ENCODE measurements around the gene CCDC24. TPM values are rescaled to one million over a fixed set of nuclear protein-coding genes. Genes with fewer than 3 reads are reported as not detected.
A peak's percentile ranks its signal among the peaks of the same experiment; 100 is the strongest.

Gene CCDC24
- total and polyA plus RNA-seq, 5 donors, result 1.2 to 2.8 (median 2.3) TPM

DNA sequence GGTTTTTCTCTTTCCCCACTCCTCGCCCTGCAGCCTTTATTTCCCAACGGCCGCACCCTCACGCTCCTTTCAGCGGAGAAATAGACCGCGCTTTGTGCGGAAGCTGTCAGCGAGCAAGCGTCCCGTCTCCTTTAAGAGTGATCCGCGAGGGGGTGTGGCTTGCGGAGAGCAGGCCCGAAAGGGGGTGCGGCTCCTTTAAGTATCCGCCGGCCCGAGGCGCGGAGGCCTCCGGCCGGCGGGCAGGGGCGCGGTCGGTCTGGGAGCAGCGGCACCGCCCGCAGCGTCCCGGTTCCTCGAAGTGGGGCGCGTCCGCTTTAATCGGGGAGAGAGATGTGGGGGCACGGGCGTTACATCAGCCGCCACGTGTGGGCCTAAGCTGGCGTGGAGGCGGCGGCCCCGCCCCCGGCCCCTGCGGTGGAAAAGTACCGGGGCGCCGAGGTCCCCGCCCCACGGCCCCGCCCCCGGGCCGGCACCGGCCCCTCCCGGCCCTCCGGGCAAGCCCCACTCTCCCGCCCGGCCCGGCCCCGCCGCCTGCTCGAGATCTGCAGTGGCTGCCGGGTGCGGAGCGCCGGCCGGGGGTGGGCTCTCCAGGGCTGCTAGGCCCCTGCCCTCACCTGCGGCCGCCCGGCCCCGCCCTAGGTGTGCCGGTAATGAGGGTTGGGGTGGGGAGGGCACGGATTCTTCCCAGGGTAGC is 38.7 kb downstream of the CCDC24 start:
- Histone ChIP-seq H3K9me3 (ENCODE audit: control insufficient read depth, low read length) (no peaks in the 10 kb centered on the region), H3K27me3 (ENCODE audit: control insufficient read depth, insufficient read depth) (no peaks in the 10 kb centered on the region), H3K4me1 (ENCODE audit: control insufficient read depth, insufficient read depth, low read length) (peaks cover 1% of the 10 kb centered on the region), H3K4me3 (ENCODE audit: low read length) (peak overlapping the region; percentile 74), H3K27ac (ENCODE audit: low read length) (peak overlapping the region; percentile 41)
- intact Hi-C loops (cut with DNase I), result loop anchor here in 2 of 4 donors (5.0 to 10.0 kb wide), 2 partner anchors 33 to 265 kb away; no protein-coding TSS in a partner anchor
- ATAC-seq (peak; percentile 91 to 93), DNase-seq (peak; percentile 92 to 96 (median 94))
- WGBS, result under 1% methylated on average over 75 of the region's 75 CpGs

DNA sequence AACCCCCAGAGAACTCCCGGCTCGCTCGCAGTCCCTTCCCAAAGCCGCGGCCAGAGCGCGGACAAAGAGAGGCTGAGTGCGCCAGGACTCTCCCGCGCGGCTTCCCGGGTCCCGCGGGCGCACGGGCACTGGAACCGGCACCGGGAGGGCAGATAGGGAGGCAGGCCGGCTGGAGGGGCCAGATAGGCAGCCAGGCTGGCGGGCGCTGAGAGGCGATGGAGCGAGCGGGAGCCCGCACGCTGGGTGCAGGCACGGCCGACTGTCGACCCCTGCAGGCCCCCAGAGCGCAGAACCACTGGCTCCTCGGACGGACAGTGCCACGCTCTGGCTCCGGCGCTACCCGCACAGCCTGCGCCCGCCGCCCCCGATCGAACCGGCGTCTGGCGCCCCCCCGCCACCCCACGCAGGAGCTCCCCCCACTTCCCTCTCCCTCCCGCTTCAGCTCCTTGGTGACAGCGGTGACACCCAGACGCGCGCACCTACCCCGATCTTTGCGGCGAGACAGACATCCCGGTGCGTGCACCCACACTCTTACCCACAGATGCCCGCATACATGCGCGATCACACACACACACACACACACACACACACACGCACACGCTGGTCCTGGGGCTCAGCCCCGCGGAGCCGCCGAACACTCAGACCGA is 39.3 kb downstream of the CCDC24 start:
- Histone ChIP-seq H3K27me3 (ENCODE audit: control insufficient read depth, insufficient read depth) (no peaks in the 10 kb centered on the region), H3K9me3 (ENCODE audit: control insufficient read depth, low read length) (no peaks in the 10 kb centered on the region), H3K4me1 (ENCODE audit: control insufficient read depth, insufficient read depth, low read length) (peaks cover 4% of the 10 kb centered on the region), H3K27ac (ENCODE audit: low read length) (peak overlapping the region; percentile 37), H3K4me3 (ENCODE audit: low read length) (peak overlapping the region; percentile 74)
- ATAC-seq (peak; percentile 51 to 55), DNase-seq (peak; percentile 43 to 82 (median 77))
- intact Hi-C loops (cut with DNase I), result loop anchor here in 2 of 4 donors (5.0 to 10.0 kb wide), 2 partner anchors 33 to 266 kb away; no protein-coding TSS in a partner anchor
- under 1% methylated on average over 66 of the region's 66 CpGs for WGBS

- Histone ChIP-seq H3K4me3 (ENCODE audit: low read length) (peak within 1 kb of the TSS; percentile 74), H3K4me1 (ENCODE audit: control insufficient read depth, insufficient read depth, low read length) (peaks cover 8% of the 10 kb centered on the region), H3K27me3 (ENCODE audit: control insufficient read depth, insufficient read depth) (no peaks in the 10 kb centered on the region), H3K9me3 (ENCODE audit: control insufficient read depth, low read length) (no peaks in the 10 kb centered on the region), H3K27ac (ENCODE audit: low read length) (peak within 1 kb of the TSS; percentile 37)
- ATAC-seq, result peak; percentile 13 to 16
- intact Hi-C loops (cut with DNase I), result loop anchor here in 2 of 4 donors (5.0 to 10.0 kb wide), 2 partner anchors 34 to 267 kb away; no protein-coding TSS in a partner anchor
- peak; percentile 69 to 84 (median 84) for DNase-seq
- 18% methylated on average over 40 of the region's 40 CpGs for WGBS
Observed at GRCh38 chr1:44031252-44032169, 40.1 kb downstream of the CCDC24 start, which contains the start of gene SLC6A9. Gene SLC6A9, minus strand, starts transcription at chr1:44031462. Its CDS starts 7,185 bp downstream, at chr1:44024277.

DNA sequence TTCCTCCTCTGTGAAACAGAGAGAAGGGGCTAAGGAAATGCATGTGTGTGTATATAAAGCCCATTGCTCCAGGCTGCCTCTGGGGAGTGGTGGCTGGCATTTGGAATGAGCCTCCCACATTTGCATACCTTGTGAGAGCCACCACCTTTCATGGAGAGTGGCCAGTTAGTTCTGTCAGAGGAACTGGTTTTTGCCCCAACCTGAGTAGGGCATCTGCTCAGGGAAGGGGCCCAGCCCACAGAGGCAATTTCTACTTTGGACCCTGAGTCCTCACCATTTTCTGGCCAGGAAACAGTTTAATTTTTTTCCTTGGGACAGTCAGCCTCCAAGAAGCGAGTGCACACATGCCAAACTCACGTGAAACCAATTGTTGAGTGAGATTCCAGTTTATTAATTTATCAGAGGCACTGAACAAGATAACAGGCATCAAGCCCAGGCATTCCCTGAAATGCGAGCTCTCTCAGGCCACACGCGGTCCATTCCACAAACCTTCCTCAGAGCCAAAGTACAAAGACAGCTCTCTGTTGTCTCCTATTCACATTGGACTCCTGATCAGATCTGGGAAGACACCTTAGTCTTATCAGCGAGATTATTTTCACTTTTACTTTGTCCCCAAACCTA is 40.9 kb downstream of the CCDC24 start:
- peaks cover 9% of the 10 kb centered on the region for H3K4me1 ChIP-seq (ENCODE audit: control insufficient read depth, insufficient read depth, low read length)
- 50% methylated on average over 6 of the region's 6 CpGs for WGBS
- ATAC-seq (no peak), DNase-seq (no peak)
- H3K4me3 ChIP-seq (ENCODE audit: low read length), result no peak overlapping the region
- H3K27ac ChIP-seq (ENCODE audit: low read length), result no peak overlapping the region
- no peaks in the 10 kb centered on the region for H3K27me3 ChIP-seq (ENCODE audit: control insufficient read depth, insufficient read depth)
- H3K9me3 ChIP-seq (ENCODE audit: control insufficient read depth, low read length), result no peaks in the 10 kb centered on the region
- intact Hi-C loops (cut with DNase I), result loop anchor here in 2 of 4 donors (5.0 to 10.0 kb wide), 2 partner anchors 35 to 267 kb away; no protein-coding TSS in a partner anchor

GRCh38 chr1:44033041-44033575 is 41.7 kb downstream of the CCDC24 start:
- no peak for DNase-seq
- H3K4me1 ChIP-seq (ENCODE audit: control insufficient read depth, insufficient read depth, low read length), result peaks cover 9% of the 10 kb centered on the region
- H3K27ac ChIP-seq (ENCODE audit: low read length), result no peak overlapping the region
- no peak overlapping the region for H3K4me3 ChIP-seq (ENCODE audit: low read length)
- 80% methylated on average over 8 of the region's 8 CpGs for WGBS
- H3K9me3 ChIP-seq (ENCODE audit: control insufficient read depth, low read length), result no peaks in the 10 kb centered on the region
- no peaks in the 10 kb centered on the region for H3K27me3 ChIP-seq (ENCODE audit: control insufficient read depth, insufficient read depth)
- no peak for ATAC-seq
- intact Hi-C loops (cut with DNase I), result loop anchor here in 2 of 4 donors (5.0 to 10.0 kb wide), 2 partner anchors 36 to 268 kb away; no protein-coding TSS in a partner anchor

DNA sequence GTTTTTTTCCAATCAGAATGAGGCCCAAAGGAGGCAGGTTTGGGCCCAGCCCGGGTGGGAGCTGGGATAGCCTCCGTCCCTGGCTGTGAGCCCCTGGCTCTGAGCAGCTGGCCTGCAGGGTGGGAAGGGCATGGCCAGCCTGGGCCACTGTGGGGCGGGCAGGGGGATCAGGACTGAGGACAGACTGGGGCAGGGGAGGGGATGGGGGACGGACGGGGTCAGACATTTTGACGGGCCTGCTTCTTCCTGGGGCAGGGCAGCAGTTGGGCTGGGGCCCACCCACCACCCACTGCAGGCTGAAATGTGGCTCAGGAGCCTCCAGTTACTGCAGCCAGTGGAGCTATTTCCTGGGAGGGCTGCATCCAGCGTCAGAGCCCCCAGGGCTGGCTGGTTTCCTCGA is 42.4 kb downstream of the CCDC24 start:
- intact Hi-C loops (cut with DNase I), result loop anchor here in 2 of 4 donors (5.0 to 10.0 kb wide), 2 partner anchors 36 to 269 kb away; no protein-coding TSS in a partner anchor
- WGBS, result 70% methylated on average over 8 of the region's 8 CpGs
- Histone ChIP-seq H3K4me1 (ENCODE audit: control insufficient read depth, insufficient read depth, low read length) (peaks cover 9% of the 10 kb centered on the region), H3K4me3 (ENCODE audit: low read length) (no peak overlapping the region), H3K27me3 (ENCODE audit: control insufficient read depth, insufficient read depth) (no peaks in the 10 kb centered on the region), H3K27ac (ENCODE audit: low read length) (no peak overlapping the region), H3K9me3 (ENCODE audit: control insufficient read depth, low read length) (no peaks in the 10 kb centered on the region)
- DNase-seq (no peak), ATAC-seq (no peak)

DNA sequence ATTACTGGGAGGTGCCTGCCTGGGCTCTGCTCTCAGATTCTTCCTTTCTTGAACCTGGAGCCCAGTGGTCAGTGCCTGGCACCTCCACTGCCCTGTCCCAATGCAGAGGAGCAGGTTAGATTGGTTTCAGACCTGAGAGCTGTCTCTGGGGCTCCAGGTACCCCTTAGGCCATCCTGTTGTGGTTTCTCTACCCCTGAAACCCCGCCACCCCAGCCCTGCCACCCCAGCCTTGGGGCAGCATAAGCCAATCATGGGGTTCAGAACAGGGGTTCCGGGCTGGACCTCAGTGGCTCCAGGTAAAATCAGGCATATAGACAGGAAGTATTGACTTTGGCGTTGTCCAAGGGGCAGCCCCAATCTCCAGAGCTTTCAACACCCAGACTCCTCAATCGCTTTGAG is 43.0 kb downstream of the CCDC24 start:
- no peak overlapping the region for H3K4me3 ChIP-seq (ENCODE audit: low read length)
- H3K27me3 ChIP-seq (ENCODE audit: control insufficient read depth, insufficient read depth), result no peaks in the 10 kb centered on the region
- H3K4me1 ChIP-seq (ENCODE audit: control insufficient read depth, insufficient read depth, low read length), result peaks cover 9% of the 10 kb centered on the region
- H3K27ac ChIP-seq (ENCODE audit: low read length), result no peak overlapping the region
- DNase-seq, result no peak
- intact Hi-C loops (cut with DNase I), result loop anchor here in 2 of 4 donors (5.0 to 10.0 kb wide), 2 partner anchors 37 to 270 kb away; no protein-coding TSS in a partner anchor
- no peaks in the 10 kb centered on the region for H3K9me3 ChIP-seq (ENCODE audit: control insufficient read depth, low read length)
- no peak for ATAC-seq
- WGBS, result 94% methylated on average over 4 of the region's 4 CpGs

- no peak overlapping the region for H3K4me3 ChIP-seq (ENCODE audit: low read length)
- intact Hi-C loops (cut with DNase I), result loop anchor here in 3 of 4 donors (5.0 to 10.0 kb wide), 4 partner anchors 33 to 270 kb away; no protein-coding TSS in a partner anchor
- no peaks in the 10 kb centered on the region for H3K9me3 ChIP-seq (ENCODE audit: control insufficient read depth, low read length)
- H3K27ac ChIP-seq (ENCODE audit: low read length), result no peak overlapping the region
- H3K4me1 ChIP-seq (ENCODE audit: control insufficient read depth, insufficient read depth, low read length), result peaks cover 9% of the 10 kb centered on the region
- H3K27me3 ChIP-seq (ENCODE audit: control insufficient read depth, insufficient read depth), result no peaks in the 10 kb centered on the region
- DNase-seq (no peak), ATAC-seq (no peak)
- WGBS, result 66% methylated on average over 11 of the region's 11 CpGs
Observed at GRCh38 chr1:44034976-44035716, 43.7 kb downstream of the CCDC24 start.

- DNase-seq, result peak; percentile 56 to 78 (median 72)
- WGBS, result 23% methylated on average over 8 of the region's 8 CpGs
Observed at GRCh38 chr1:44035726-44036408, 44.5 kb downstream of the CCDC24 start.

More at GRCh38 chr1:44035726-44036408, 44.5 kb downstream of the CCDC24 start:
- Histone ChIP-seq H3K4me1 (ENCODE audit: control insufficient read depth, insufficient read depth, low read length) (peaks cover 9% of the 10 kb centered on the region), H3K9me3 (ENCODE audit: control insufficient read depth, low read length) (no peaks in the 10 kb centered on the region), H3K27ac (ENCODE audit: low read length) (peak overlapping the region; percentile 2), H3K4me3 (ENCODE audit: low read length) (no peak overlapping the region), H3K27me3 (ENCODE audit: control insufficient read depth, insufficient read depth) (no peaks in the 10 kb centered on the region)
- intact Hi-C loops (cut with DNase I), result loop anchor here in 3 of 4 donors (5.0 to 10.0 kb wide), 3 partner anchors 34 to 271 kb away; no protein-coding TSS in a partner anchor
- peak; percentile 50 to 63 for ATAC-seq

Measured in right cardiac atrium (tissue), 5 donors.